ENCODE results near the gene ARHGEF40.

The ARHGEF40 gene

DNA sequence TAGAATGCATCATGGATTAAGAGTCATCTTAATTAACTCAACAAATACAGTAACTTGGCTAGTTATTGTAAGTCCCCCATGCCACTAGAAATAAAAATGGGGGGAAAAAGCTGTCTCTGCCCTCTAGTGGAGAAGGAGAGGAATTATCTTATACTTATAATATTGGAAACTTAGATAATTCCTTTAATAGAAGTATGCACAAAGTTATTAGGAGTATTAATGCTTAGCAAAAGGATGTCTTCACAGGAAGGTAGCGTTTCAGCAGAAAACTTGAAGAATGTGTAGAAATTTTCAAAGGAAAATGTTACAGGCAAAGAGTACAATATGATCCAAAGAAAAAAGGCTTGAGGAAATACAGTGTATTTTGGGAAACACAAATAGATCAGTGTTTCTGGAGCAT lies 65.9 kb downstream of the ARHGEF40 start:
- DNase-seq, result peak; percentile 6
